A549 (cell line): ENCODE results near the gene CETP.

Experiments used
- CTCF ChIP-seq: fragments of >200 bp; sonication (Bioruptor Twin); formaldehyde crosslinking; IDR thresholded peaks from 3 replicates; pipeline ENCODE4 v1.5.1; 2016
- EHF ChIP-seq: fragments of 250-450 bp; sonication (Bioruptor Pico); IDR thresholded peaks from 2 replicates; pipeline ENCODE4 v1.5.0; 2020; ENCODE audit warnings: mild to moderate bottlenecking
- EP300 ChIP-seq, 2 experiments: fragments of >200 bp; sonication (Bioruptor Twin); formaldehyde crosslinking; IDR thresholded peaks; 2 replicates in 1 of 2; 3 replicates in 1 of 2; pipeline ENCODE4 v1.6.1; 2016 to 2017
- JUN ChIP-seq, 2 experiments: fragments of >200 bp; sonication (Bioruptor Twin); formaldehyde crosslinking; IDR thresholded peaks; 2 replicates in 1 of 2; 3 replicates in 1 of 2; pipeline ENCODE4 v1.6.1; 2016 to 2017
- MYC ChIP-seq: IDR thresholded peaks from 2 replicates; pipeline ENCODE4 v1.6.1; 2012; ENCODE audit warnings: mild to moderate bottlenecking, inconsistent platforms, low read length, improper control_type of control experiment, borderline replicate concordance
- POLR2A ChIP-seq: IDR thresholded peaks from 2 replicates; pipeline ENCODE4 v1.6.1; 2012; ENCODE audit warnings: mild to moderate bottlenecking, low read length
- RAD21 ChIP-seq, 2 experiments: fragments of >200 bp in 1 of 2; sonication (Bioruptor Twin) in 1 of 2; formaldehyde crosslinking in 1 of 2; IDR thresholded peaks in 1 of 2; conservative IDR thresholded peaks in 1 of 2; 2 replicates in 1 of 2; 3 replicates in 1 of 2; pipeline ENCODE4 v1.6.1; 2012 to 2018; ENCODE audit warnings: inconsistent platforms in 1 of 2
- RARB ChIP-seq: fragments of 250-450 bp; sonication (Bioruptor Pico); IDR thresholded peaks from 2 replicates; pipeline ENCODE4 v1.8.0; 2021; ENCODE audit warnings: mild to moderate bottlenecking, moderate library complexity
- TF ChIP-seq, protein P1 (sequence below): fragments of 200-600 bp; sonication (generic); IDR thresholded peaks from 2 replicates; pipeline ENCODE4 v1.6.1; 2016; ENCODE audit warnings: antibody characterized with exemption, mild to moderate bottlenecking, moderate library complexity

DNA sequence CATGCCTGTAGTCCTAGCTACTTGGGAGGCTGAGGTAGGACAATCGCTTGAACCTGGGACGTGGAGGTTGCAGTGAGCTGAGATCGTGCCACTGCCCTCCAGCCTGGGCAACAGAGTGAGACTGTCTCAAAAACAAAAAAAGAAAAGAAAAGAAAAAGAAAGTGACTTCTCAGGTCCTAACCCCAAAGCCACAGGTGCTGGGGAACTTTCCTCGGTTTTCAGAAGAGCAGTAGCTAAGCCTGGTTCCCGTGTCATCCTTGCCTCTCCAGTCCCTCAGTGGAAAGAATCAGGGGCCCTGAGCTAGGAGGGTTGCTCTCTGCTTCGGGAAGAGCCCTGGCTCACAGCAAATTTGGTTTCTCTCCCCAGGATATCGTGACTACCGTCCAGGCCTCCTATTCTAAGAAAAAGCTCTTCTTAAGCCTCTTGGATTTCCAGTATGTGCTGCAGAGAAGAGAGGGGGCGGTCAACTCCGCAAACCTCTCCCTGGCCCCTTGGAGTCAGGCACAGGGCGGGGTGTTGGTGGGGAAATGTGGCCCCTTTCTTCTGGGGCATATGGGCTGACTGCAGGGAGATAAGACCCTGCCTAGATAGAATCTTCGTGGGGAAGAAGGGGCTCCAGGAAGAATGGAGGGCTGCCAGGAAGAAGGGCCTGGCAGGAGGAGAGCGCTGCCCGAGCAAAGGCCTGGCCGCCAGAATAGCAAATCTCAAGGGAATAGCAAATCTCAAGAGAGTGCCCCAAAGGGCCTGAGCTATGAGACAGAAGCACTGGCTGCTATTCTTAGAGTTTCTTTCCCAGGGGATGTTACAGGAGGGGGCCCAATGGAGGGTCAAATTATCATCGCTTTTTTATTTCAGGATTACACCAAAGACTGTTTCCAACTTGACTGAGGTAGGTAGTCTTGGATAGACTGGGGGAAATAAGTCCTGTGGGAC lies 19.3 kb downstream of the CETP start:
- TF ChIP-seq CTCF (no peak), JUN (IDR thresholded peaks at IDR 0.05) (no peak), EP300 (IDR thresholded peaks at IDR 0.05) (no peak), POLR2A (no peak), RAD21 (conservative IDR thresholded peaks at IDR 0.05 in 1 of 2, IDR thresholded peaks at IDR 0.05 in 1 of 2) (no peak), MYC (no peak), EHF (CRISPR knock-in tag) (no peak), RARB (no peak)
- TF ChIP-seq, protein P1, sequence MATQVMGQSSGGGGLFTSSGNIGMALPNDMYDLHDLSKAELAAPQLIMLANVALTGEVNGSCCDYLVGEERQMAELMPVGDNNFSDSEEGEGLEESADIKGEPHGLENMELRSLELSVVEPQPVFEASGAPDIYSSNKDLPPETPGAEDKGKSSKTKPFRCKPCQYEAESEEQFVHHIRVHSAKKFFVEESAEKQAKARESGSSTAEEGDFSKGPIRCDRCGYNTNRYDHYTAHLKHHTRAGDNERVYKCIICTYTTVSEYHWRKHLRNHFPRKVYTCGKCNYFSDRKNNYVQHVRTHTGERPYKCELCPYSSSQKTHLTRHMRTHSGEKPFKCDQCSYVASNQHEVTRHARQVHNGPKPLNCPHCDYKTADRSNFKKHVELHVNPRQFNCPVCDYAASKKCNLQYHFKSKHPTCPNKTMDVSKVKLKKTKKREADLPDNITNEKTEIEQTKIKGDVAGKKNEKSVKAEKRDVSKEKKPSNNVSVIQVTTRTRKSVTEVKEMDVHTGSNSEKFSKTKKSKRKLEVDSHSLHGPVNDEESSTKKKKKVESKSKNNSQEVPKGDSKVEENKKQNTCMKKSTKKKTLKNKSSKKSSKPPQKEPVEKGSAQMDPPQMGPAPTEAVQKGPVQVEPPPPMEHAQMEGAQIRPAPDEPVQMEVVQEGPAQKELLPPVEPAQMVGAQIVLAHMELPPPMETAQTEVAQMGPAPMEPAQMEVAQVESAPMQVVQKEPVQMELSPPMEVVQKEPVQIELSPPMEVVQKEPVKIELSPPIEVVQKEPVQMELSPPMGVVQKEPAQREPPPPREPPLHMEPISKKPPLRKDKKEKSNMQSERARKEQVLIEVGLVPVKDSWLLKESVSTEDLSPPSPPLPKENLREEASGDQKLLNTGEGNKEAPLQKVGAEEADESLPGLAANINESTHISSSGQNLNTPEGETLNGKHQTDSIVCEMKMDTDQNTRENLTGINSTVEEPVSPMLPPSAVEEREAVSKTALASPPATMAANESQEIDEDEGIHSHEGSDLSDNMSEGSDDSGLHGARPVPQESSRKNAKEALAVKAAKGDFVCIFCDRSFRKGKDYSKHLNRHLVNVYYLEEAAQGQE, result no peak
